Fibroblast of lung (primary cell): ENCODE measurements around the gene EPAS1. TPM values are rescaled to one million over a fixed set of nuclear protein-coding genes. Genes with fewer than 3 reads are reported as not detected.

Source experiments
- DNase-seq, 2 donors: peaks; one replicate each; pipeline versions ENCODE4 v3.0.0 to v3.0.0-alpha.2; 2010; ENCODE audit warnings: low read depth in 2 of 2
- H2AFZ ChIP-seq: 2 replicates; pipeline ENCODE4 v1.5.1; 2012; ENCODE audit warnings: low read length, control low read depth, inconsistent platforms
- H3K27ac ChIP-seq: 2 replicates; pipeline ENCODE4 v1.5.1; 2011; ENCODE audit warnings: low read length, control low read depth; ENCODE audit not compliant: insufficient read depth
- H3K27me3 ChIP-seq: 2 replicates; pipeline ENCODE4 v1.5.1; 2011; ENCODE audit warnings: mild to moderate bottlenecking, low read length; ENCODE audit not compliant: control insufficient read depth, insufficient read depth
- H3K36me3 ChIP-seq: 2 replicates; pipeline ENCODE4 v1.5.1; 2011; ENCODE audit warnings: low read length; ENCODE audit not compliant: control insufficient read depth, insufficient read depth
- H3K4me1 ChIP-seq: 2 replicates; pipeline ENCODE4 v1.5.1; 2011; ENCODE audit warnings: low read length; ENCODE audit not compliant: control insufficient read depth, insufficient read depth; ENCODE audit errors: extremely low read depth
- H3K4me2 ChIP-seq: 2 replicates; pipeline ENCODE4 v1.5.1; 2011; ENCODE audit warnings: low read length, control low read depth; ENCODE audit not compliant: insufficient read depth; ENCODE audit errors: extremely low read depth
- H3K4me3 ChIP-seq, 4 experiments: fragments of 200-600 bp in 1 of 4; sonication (generic) in 1 of 4; replicated peaks in 1 of 4; 2 replicates each; pipeline ENCODE4 v1.5.1; 2011 to 2016; ENCODE audit warnings: low read length in 4 of 4, low read depth in 3 of 4, mild to moderate bottlenecking in 3 of 4, control low read depth in 2 of 4, inconsistent platforms in 1 of 4, mixed read lengths in 1 of 4; ENCODE audit not compliant: insufficient read depth in 1 of 4; ENCODE audit errors: control extremely low read depth in 1 of 4
- H3K79me2 ChIP-seq: 2 replicates; pipeline ENCODE4 v1.5.1; 2012; ENCODE audit warnings: mild to moderate bottlenecking, low read length, inconsistent platforms; ENCODE audit not compliant: control insufficient read depth, insufficient read depth
- H3K9ac ChIP-seq: 2 replicates; pipeline ENCODE4 v1.5.1; 2011; ENCODE audit warnings: mild to moderate bottlenecking, low read length, control low read depth; ENCODE audit not compliant: insufficient read depth
- H3K9me3 ChIP-seq: 2 replicates; pipeline ENCODE4 v1.5.1; 2012; ENCODE audit warnings: low read depth, low read length; ENCODE audit not compliant: control insufficient read depth, insufficient read depth
- H4K20me1 ChIP-seq: 2 replicates; pipeline ENCODE4 v1.5.1; 2011; ENCODE audit warnings: low read length; ENCODE audit not compliant: control insufficient read depth, insufficient read depth; ENCODE audit errors: extremely low read depth
- CTCF ChIP-seq, 2 donors: IDR thresholded peaks in 1 of 2; conservative IDR thresholded peaks in 1 of 2; 1 replicate in 1 of 2; 2 replicates in 1 of 2; pipeline ENCODE4 v1.5.1; 2011 to 2012; ENCODE audit warnings: low read length in 2 of 2, control low read depth in 1 of 2, inconsistent platforms in 1 of 2, low read depth in 1 of 2, mild to moderate bottlenecking in 1 of 2
- EZH2 ChIP-seq: IDR thresholded peaks from 2 replicates; pipeline ENCODE4 v1.5.1; 2012; ENCODE audit warnings: low read length, control low read depth, mild to moderate bottlenecking; ENCODE audit errors: missing control alignments
- polyA plus RNA-seq, 2 donors: library from polyadenylated mRNA; depleted of rRNA in 1 of 2; stranded (reverse) in 1 of 2; unstranded in 1 of 2; fragments of >200 nt; gene quantifications; 2 replicates each; pipeline ENCODE4 v1.2.1, GENCODE V29; 2011 to 2012; ENCODE audit warnings: missing spikeins in 1 of 2
- total RNA-seq: library from RNA; depleted of rRNA; stranded (reverse); fragments of >200 nt; gene quantifications from 2 replicates; pipeline ENCODE4 v1.2.1, GENCODE V29; 2014

EPAS1 gene
- total and polyA plus RNA-seq, 2 donors (not counting 1 experiment from before 2014, with no cell fraction given) = 120 to 941 TPM

- no peaks in the 10 kb centered on the region for H3K79me2 ChIP-seq
- no peak overlapping the region for H3K4me2 ChIP-seq
- no peaks in the 10 kb centered on the region for H4K20me1 ChIP-seq
- H3K4me3 ChIP-seq = no peak overlapping the region
- H3K27ac ChIP-seq = no peak overlapping the region
- H3K27me3 ChIP-seq = no peaks in the 10 kb centered on the region
- H3K9ac ChIP-seq = no peak overlapping the region
- no peak for TF ChIP-seq EZH2
- TF ChIP-seq CTCF (conservative IDR thresholded peaks at IDR 0.05 in 1 of 2, IDR thresholded peaks at IDR 0.05 in 1 of 2; ENCODE audit: low read depth in 1 of 2, low read length in 2 of 2) = no peak
- DNase-seq = no peak
- no peaks in the 10 kb centered on the region for H3K9me3 ChIP-seq
- H2AFZ ChIP-seq = no peak overlapping the region
- peaks cover 6% of the 10 kb centered on the region for H3K4me1 ChIP-seq
- H3K36me3 ChIP-seq = peaks cover 11% of the 10 kb centered on the region
Observed at GRCh38 chr2:46375566-46376125, 78.4 kb downstream of the EPAS1 start.

- Histone ChIP-seq H3K9ac (no peak overlapping the region), H3K4me1 (peaks cover 10% of the 10 kb centered on the region), H3K79me2 (no peaks in the 10 kb centered on the region), H3K4me2 (no peak overlapping the region), H3K9me3 (no peaks in the 10 kb centered on the region), H2AFZ (no peak overlapping the region), H4K20me1 (no peaks in the 10 kb centered on the region), H3K36me3 (peaks cover 19% of the 10 kb centered on the region), H3K27ac (no peak overlapping the region), H3K27me3 (no peaks in the 10 kb centered on the region), H3K4me3 (no peak overlapping the region)
- no peak for TF ChIP-seq EZH2
- TF ChIP-seq CTCF (conservative IDR thresholded peaks at IDR 0.05 in 1 of 2, IDR thresholded peaks at IDR 0.05 in 1 of 2; ENCODE audit: low read depth in 1 of 2, low read length in 2 of 2) = no peak
- DNase-seq = no peak
Observed at GRCh38 chr2:46376586-46376985, 79.4 kb downstream of the EPAS1 start.

- Histone ChIP-seq H3K79me2 (no peaks in the 10 kb centered on the region), H3K4me3 (no peak overlapping the region)
- DNase-seq = no peak
Observed at GRCh38 chr2:46377101-46377581, 79.9 kb downstream of the EPAS1 start.

More at GRCh38 chr2:46377101-46377581, 79.9 kb downstream of the EPAS1 start:
- Histone ChIP-seq H3K36me3 (peaks cover 23% of the 10 kb centered on the region), H3K4me2 (no peak overlapping the region), H3K9me3 (no peaks in the 10 kb centered on the region), H3K9ac (no peak overlapping the region), H2AFZ (no peak overlapping the region), H3K27ac (no peak overlapping the region), H3K4me1 (peaks cover 10% of the 10 kb centered on the region), H4K20me1 (no peaks in the 10 kb centered on the region), H3K27me3 (no peaks in the 10 kb centered on the region)
- TF ChIP-seq EZH2 (no peak), CTCF (conservative IDR thresholded peaks at IDR 0.05 in 1 of 2, IDR thresholded peaks at IDR 0.05 in 1 of 2; ENCODE audit: low read depth in 1 of 2, low read length in 2 of 2) (peak in 1 of 2 donors; percentile 3)
